ENCODE measurements around the gene SLC7A8.

The SLC7A8 gene

DNA sequence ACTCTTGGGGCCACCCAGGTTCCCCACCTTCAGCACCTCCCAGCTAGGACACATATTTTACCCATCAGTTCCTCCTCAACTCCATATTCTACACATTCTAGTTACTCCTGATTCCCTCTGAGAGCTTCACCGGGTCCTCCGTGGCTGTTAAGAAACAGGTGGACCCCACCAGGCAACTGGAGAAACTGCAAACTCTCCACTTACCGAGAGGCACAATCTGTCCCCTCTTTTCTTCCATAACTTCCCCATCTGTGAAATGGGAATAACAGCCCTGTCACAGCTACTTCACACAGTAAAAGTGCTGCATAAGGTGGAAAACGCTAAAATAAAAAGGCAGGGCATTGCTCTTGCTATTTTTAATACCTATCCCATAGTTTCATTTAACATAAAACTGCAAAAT, 1.5 kb downstream of the SLC7A8 start:
- Histone ChIP-seq H3K9me3 (ENCODE audit: control insufficient read depth in 1 of 2, low read length in 2 of 2) (no peaks in the 10 kb centered on the region), H3K4me1 (ENCODE audit: control insufficient read depth in 1 of 2, insufficient read depth in 2 of 2, low read length in 2 of 2) (peaks cover 6 to 11% of the 10 kb centered on the region in 2 donors), H3K27ac (ENCODE audit: low read length) (peak overlapping the region; percentile 40), H3K4me3 (ENCODE audit: low read depth in 1 of 2, low read length in 2 of 2) (peak overlapping the region; percentile 79 to 92), H3K27me3 (ENCODE audit: low read depth, low read length) (no peaks in the 10 kb centered on the region), H3K36me3 (ENCODE audit: control insufficient read depth in 1 of 2, insufficient read depth in 2 of 2, low read length in 2 of 2) (no peaks in the 10 kb centered on the region)

DNA sequence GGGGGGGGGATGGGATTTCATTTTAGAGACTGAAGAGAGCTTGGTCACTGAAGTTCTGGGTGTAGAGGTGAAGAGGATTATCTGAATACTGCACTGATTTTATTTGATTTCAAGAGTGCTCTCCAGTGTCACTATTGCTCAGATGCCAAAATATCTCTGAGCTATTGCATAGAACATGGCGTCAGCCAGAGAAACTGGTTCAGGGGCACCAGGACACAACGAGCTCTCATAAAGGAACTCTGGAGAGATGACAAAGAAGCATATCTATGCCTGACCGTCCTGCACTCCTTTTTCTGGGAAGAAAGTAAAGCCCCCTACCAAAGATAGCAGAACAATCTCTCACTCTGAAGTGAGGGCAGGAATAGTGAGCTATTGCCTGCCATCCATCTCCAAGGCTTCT, 2.0 kb downstream of the SLC7A8 start:
- Histone ChIP-seq H3K9me3 (ENCODE audit: control insufficient read depth in 1 of 2, low read length in 2 of 2) (no peaks in the 10 kb centered on the region), H3K4me3 (ENCODE audit: low read depth in 1 of 2, low read length in 2 of 2) (peak overlapping the region; percentile 79 to 92), H3K27me3 (ENCODE audit: low read depth, low read length) (no peaks in the 10 kb centered on the region), H3K36me3 (ENCODE audit: control insufficient read depth in 1 of 2, insufficient read depth in 2 of 2, low read length in 2 of 2) (no peaks in the 10 kb centered on the region), H3K27ac (ENCODE audit: low read length) (peak overlapping the region; percentile 40), H3K4me1 (ENCODE audit: control insufficient read depth in 1 of 2, insufficient read depth in 2 of 2, low read length in 2 of 2) (peaks cover 6 to 11% of the 10 kb centered on the region in 2 donors)

DNA sequence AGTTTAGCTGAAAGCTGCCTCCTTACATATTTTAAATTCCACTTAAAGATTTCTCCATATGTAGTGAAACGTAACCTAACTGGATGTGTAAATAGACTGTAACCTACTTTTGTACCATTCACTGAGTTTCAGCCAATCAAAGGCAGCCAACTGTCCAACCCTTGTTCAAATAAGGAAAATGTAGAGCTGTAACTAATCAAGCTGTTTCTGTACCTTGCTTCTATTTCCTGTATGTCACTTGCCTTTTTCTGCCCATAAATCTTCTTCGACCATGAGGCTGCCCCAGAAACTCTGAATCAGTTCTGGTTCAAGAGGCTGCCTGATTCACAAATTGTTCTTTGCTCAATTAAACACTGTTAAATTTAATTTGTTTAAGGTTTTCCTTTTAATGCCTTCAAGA, 6.3 kb downstream of the SLC7A8 start:
- no peaks in the 10 kb centered on the region for H3K27me3 ChIP-seq (ENCODE audit: low read depth, low read length)
- no peak overlapping the region for H3K27ac ChIP-seq (ENCODE audit: low read length)
- H3K36me3 ChIP-seq (ENCODE audit: control insufficient read depth in 1 of 2, insufficient read depth in 2 of 2, low read length in 2 of 2) = no peaks in the 10 kb centered on the region
- no peaks in the 10 kb centered on the region for H3K9me3 ChIP-seq (ENCODE audit: control insufficient read depth in 1 of 2, low read length in 2 of 2)
- no peak overlapping the region for H3K4me3 ChIP-seq (ENCODE audit: low read depth in 1 of 2, low read length in 2 of 2)
- peaks cover 7 to 13% of the 10 kb centered on the region in 2 donors for H3K4me1 ChIP-seq (ENCODE audit: control insufficient read depth in 1 of 2, insufficient read depth in 2 of 2, low read length in 2 of 2)

DNA sequence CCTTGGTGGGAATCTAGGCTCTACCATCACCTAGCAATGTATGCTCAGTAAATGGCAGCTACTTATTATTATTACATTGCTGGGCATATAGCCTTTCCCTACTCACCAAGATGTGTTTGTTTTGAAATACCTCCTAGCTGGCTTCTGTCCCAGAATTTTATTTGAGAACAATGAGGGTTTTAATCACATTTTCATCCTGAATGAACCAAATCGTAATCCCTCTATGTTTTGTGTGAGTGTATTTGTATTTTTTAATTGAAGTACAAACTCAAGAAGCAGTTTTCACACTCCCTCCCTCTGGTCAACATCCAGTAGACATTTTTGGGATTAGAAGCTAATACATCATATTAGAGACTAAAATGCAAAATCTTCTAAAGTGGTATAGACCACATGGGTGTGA, 7.6 kb downstream of the SLC7A8 start:
- H3K9me3 ChIP-seq (ENCODE audit: control insufficient read depth in 1 of 2, low read length in 2 of 2) = no peaks in the 10 kb centered on the region
- H3K36me3 ChIP-seq (ENCODE audit: control insufficient read depth in 1 of 2, insufficient read depth in 2 of 2, low read length in 2 of 2) = no peaks in the 10 kb centered on the region
- H3K27me3 ChIP-seq (ENCODE audit: low read depth, low read length) = no peaks in the 10 kb centered on the region
- H3K4me3 ChIP-seq (ENCODE audit: low read depth in 1 of 2, low read length in 2 of 2) = no peak overlapping the region
- H3K4me1 ChIP-seq (ENCODE audit: control insufficient read depth in 1 of 2, insufficient read depth in 2 of 2, low read length in 2 of 2) = peaks cover 9 to 13% of the 10 kb centered on the region in 2 donors
- H3K27ac ChIP-seq (ENCODE audit: low read length) = no peak overlapping the region

DNA sequence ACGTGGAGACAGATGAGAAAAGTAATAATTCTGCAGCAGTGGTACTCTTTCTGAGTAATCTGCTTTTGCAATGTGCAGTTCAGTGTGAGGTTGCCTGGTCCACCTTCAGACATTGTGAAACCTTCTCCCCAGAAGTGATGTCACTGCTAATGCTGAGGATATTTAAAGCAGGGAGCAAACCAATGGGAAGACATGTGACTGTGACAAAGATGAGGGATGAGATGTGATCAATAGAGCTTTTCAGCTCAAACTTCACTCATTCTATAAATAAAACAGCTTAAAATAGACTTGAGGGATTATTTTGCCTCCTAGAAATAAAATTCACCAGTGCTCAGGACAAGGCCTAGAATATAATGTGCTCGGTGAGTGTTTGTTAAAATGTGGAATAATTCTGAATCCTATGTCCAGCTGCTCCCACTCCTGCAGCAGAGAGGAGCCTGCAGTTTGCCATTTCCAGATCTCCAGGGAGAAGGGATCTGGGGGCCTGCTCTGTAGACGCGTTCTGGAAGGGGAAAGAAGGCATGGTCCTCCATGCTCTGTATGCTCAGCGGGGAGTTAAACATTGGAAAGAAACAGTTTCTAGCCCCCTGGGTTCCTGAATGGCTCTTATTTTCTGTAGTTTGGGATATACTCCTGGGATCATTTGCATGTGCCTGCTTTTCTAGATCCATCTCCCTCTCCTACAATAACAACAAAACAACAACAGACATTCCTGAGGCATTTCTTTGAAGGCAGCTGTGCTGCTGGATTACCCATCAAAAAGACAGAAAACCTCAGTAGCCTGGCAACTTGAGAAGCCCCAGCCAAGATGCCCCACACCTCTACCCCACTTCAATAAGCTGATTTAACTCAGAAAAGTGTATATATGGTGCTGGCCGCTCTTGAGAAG, 8.9 kb downstream of the SLC7A8 start:
- Histone ChIP-seq H3K27me3 (ENCODE audit: low read depth, low read length) (no peaks in the 10 kb centered on the region), H3K4me1 (ENCODE audit: control insufficient read depth in 1 of 2, insufficient read depth in 2 of 2, low read length in 2 of 2) (peaks cover 9 to 13% of the 10 kb centered on the region in 2 donors)

DNA sequence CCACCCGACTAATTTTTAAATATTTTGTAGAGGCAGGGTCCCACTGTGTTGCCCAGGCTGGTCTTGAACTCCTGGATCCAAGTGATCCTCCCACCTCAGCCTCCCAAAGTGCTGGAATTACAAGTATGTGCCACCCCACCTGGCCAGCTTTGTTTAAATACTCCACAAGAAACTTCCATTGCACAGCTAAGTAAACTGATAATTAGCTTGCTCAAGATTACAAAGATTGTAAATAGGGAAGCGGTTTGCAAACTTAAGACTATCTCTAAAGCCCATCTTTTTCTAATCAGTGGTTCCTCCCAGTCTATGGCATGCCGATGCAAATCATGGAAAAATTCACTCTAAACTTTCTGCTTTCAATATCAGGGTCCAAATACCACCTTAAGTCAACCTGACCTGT, 9.7 kb downstream of the SLC7A8 start:
- H3K4me1 ChIP-seq (ENCODE audit: control insufficient read depth in 1 of 2, insufficient read depth in 2 of 2, low read length in 2 of 2) = peaks cover 9 to 10% of the 10 kb centered on the region in 2 donors

More for the DNA sequence above, 8.9 kb downstream of the SLC7A8 start:
- no peak overlapping the region for H3K4me3 ChIP-seq (ENCODE audit: low read depth in 1 of 2, low read length in 2 of 2)
- H3K36me3 ChIP-seq (ENCODE audit: control insufficient read depth in 1 of 2, insufficient read depth in 2 of 2, low read length in 2 of 2) = no peaks in the 10 kb centered on the region
- H3K9me3 ChIP-seq (ENCODE audit: control insufficient read depth in 1 of 2, low read length in 2 of 2) = no peaks in the 10 kb centered on the region
- peak overlapping the region; percentile 42 for H3K27ac ChIP-seq (ENCODE audit: low read length)

DNA sequence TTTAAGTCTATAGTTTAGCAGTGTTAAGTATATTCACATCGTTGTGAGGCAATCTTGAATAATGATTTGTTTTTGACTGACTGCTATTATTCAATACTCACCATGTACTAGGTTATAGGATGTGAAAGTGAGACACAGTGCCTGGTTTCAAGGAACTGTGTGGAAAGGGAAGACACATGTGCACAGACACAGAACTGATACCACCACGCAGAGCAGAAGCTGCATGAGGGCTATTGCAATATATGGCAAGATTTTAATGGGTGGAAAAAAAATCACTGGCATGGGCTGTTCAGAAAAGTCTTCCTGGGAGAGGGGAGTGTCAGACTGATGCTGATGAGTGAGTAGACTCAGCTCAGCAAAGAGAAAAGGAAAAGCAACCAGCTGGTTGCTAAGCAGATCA, 10.4 kb downstream of the SLC7A8 start:
- Histone ChIP-seq H3K36me3 (ENCODE audit: control insufficient read depth in 1 of 2, insufficient read depth in 2 of 2, low read length in 2 of 2) (no peaks in the 10 kb centered on the region), H3K9me3 (ENCODE audit: control insufficient read depth in 1 of 2, low read length in 2 of 2) (no peaks in the 10 kb centered on the region), H3K4me3 (ENCODE audit: low read depth in 1 of 2, low read length in 2 of 2) (no peak overlapping the region), H3K4me1 (ENCODE audit: control insufficient read depth in 1 of 2, insufficient read depth in 2 of 2, low read length in 2 of 2) (peaks cover 10 to 14% of the 10 kb centered on the region in 2 donors), H3K27ac (ENCODE audit: low read length) (no peak overlapping the region), H3K27me3 (ENCODE audit: low read depth, low read length) (no peaks in the 10 kb centered on the region)

More for the DNA sequence above, 9.7 kb downstream of the SLC7A8 start:
- Histone ChIP-seq H3K27me3 (ENCODE audit: low read depth, low read length) (no peaks in the 10 kb centered on the region), H3K4me3 (ENCODE audit: low read depth in 1 of 2, low read length in 2 of 2) (no peak overlapping the region), H3K9me3 (ENCODE audit: control insufficient read depth in 1 of 2, low read length in 2 of 2) (no peaks in the 10 kb centered on the region), H3K36me3 (ENCODE audit: control insufficient read depth in 1 of 2, insufficient read depth in 2 of 2, low read length in 2 of 2) (no peaks in the 10 kb centered on the region), H3K27ac (ENCODE audit: low read length) (no peak overlapping the region)

DNA sequence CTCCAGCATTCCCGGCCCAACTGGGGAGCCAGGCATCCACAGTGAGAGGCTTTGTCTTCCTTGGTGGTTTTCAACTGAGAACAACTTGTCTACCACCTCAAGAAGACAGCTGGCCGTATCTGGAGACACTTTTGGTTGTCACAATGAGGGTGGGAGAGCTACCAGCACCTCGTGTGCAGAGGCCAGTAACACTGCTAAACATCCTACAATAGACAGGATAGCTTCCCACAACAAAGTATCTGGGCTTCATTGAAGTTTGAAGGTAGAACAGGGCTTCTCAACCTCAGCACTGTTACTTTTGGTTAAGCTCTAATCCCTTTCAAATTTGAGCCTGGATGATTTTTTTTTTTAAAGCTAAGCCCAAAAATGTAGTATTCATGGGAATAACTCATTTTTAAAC, 10.9 kb downstream of the SLC7A8 start:
- Histone ChIP-seq H3K4me3 (ENCODE audit: low read depth in 1 of 2, low read length in 2 of 2) (no peak overlapping the region), H3K27ac (ENCODE audit: low read length) (no peak overlapping the region), H3K27me3 (ENCODE audit: low read depth, low read length) (no peaks in the 10 kb centered on the region), H3K4me1 (ENCODE audit: control insufficient read depth in 1 of 2, insufficient read depth in 2 of 2, low read length in 2 of 2) (peaks cover 11 to 18% of the 10 kb centered on the region in 2 donors), H3K36me3 (ENCODE audit: control insufficient read depth in 1 of 2, insufficient read depth in 2 of 2, low read length in 2 of 2) (no peaks in the 10 kb centered on the region), H3K9me3 (ENCODE audit: control insufficient read depth in 1 of 2, low read length in 2 of 2) (no peaks in the 10 kb centered on the region)

DNA sequence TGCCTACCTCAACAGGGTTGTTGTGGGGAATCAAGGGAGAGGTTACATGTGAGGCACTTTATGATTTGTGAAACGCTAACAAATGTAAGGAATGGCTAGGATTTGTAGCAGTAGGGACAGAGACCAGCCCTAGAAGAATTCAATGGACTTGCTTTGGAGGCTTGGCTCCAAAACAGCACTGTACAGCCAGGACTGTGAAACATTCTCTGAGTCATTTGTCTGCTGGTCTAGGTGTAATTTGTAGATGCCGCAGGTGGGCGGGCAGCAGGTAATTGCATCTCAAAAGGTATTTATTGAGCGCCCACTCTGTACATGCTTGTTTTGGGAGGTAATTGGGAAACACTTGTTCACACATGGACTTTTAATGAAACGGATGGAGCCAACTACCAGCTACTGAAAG, 11.4 kb downstream of the SLC7A8 start:
- H3K27ac ChIP-seq (ENCODE audit: low read length) = no peak overlapping the region
- no peaks in the 10 kb centered on the region for H3K9me3 ChIP-seq (ENCODE audit: control insufficient read depth in 1 of 2, low read length in 2 of 2)
- peaks cover 16 to 20% of the 10 kb centered on the region in 2 donors for H3K4me1 ChIP-seq (ENCODE audit: control insufficient read depth in 1 of 2, insufficient read depth in 2 of 2, low read length in 2 of 2)
- H3K4me3 ChIP-seq (ENCODE audit: low read depth in 1 of 2, low read length in 2 of 2) = no peak overlapping the region
- H3K27me3 ChIP-seq (ENCODE audit: low read depth, low read length) = no peaks in the 10 kb centered on the region
- no peaks in the 10 kb centered on the region for H3K36me3 ChIP-seq (ENCODE audit: control insufficient read depth in 1 of 2, insufficient read depth in 2 of 2, low read length in 2 of 2)

DNA sequence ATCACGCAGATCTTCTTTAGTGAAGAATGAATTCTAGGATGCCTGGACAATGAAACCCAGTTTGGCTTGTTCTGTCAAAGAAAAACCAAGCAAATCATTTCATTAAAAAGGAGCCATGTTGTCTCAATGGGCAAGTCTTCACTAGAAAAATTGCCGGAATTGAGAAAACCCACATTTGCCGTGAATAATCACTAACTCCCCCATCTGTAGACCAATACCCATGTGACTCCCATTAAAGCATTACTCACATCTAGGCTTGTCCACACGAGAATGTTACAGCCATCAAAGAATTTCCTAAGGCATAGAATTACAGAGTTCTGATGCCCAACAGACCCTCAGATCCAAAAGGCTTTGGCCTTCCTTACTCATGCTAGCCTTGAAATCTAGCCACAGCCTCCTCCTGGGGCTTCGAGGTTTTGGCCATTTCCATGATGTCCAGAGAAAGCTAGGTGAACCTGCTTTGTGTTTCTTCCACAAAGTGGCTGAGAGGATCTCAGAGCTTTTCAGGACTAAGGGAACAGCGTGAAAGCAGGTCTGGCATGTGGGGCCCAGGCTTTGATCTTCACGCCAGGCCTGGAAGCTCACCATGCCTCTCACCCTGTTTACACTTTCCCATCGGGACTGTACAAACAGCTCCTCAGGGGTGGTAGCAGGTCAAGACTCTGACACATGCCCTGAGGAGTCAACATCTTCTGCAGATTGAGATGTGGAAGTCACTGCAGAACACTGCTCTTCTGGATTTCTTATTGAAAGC, 12.1 kb downstream of the SLC7A8 start:
- Histone ChIP-seq H3K27me3 (ENCODE audit: low read depth, low read length) (no peaks in the 10 kb centered on the region), H3K4me3 (ENCODE audit: low read depth in 1 of 2, low read length in 2 of 2) (no peak overlapping the region), H3K4me1 (ENCODE audit: control insufficient read depth in 1 of 2, insufficient read depth in 2 of 2, low read length in 2 of 2) (peaks cover 18 to 20% of the 10 kb centered on the region in 2 donors), H3K9me3 (ENCODE audit: control insufficient read depth in 1 of 2, low read length in 2 of 2) (no peaks in the 10 kb centered on the region), H3K36me3 (ENCODE audit: control insufficient read depth in 1 of 2, insufficient read depth in 2 of 2, low read length in 2 of 2) (no peaks in the 10 kb centered on the region), H3K27ac (ENCODE audit: low read length) (no peak overlapping the region)

DNA sequence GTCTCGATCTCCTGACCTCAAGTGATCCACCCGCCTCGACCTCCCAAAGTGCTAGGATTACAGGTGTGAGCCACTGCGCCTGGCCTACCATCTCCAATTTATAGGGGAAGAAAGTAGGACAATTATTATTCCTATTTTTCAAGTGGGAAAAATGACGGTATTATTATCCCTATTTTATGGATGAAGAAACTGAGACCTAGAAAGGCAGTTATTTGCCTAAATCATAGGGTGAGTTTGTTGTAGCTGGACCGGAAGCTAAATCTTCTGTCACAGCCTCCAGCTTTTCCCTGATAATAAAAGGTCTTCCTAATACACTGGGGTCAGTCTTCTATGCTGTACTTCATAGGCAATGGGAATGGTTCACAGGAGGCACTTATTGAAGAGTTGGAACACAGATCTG, 13.8 kb downstream of the SLC7A8 start:
- H3K36me3 ChIP-seq (ENCODE audit: control insufficient read depth in 1 of 2, insufficient read depth in 2 of 2, low read length in 2 of 2) = no peaks in the 10 kb centered on the region
- no peak overlapping the region for H3K27ac ChIP-seq (ENCODE audit: low read length)
- no peak overlapping the region for H3K4me3 ChIP-seq (ENCODE audit: low read depth in 1 of 2, low read length in 2 of 2)
- H3K9me3 ChIP-seq (ENCODE audit: control insufficient read depth in 1 of 2, low read length in 2 of 2) = no peaks in the 10 kb centered on the region
- H3K4me1 ChIP-seq (ENCODE audit: control insufficient read depth in 1 of 2, insufficient read depth in 2 of 2, low read length in 2 of 2) = peaks cover 12 to 20% of the 10 kb centered on the region in 2 donors
- no peaks in the 10 kb centered on the region for H3K27me3 ChIP-seq (ENCODE audit: low read depth, low read length)
